HUES6 (cell line): Measurements from ENCODE around the gene EIF1AY.
"Not testable (repeated sequence)": the region's sequence is repeated elsewhere in the genome, so short reads cannot be mapped to it uniquely, and the experiment has no call there.

Experiments
- H3K27ac ChIP-seq: 2 replicates; pipeline ENCODE4 v1.7.0; 2013; ENCODE audit warnings: low read depth, mild to moderate bottlenecking, low read length, inconsistent platforms
- H3K27me3 ChIP-seq: 2 replicates; pipeline ENCODE4 v1.6.1; 2013; ENCODE audit warnings: low read length; ENCODE audit not compliant: control insufficient read depth, insufficient read depth
- H3K36me3 ChIP-seq: 2 replicates; pipeline ENCODE4 v1.6.1; 2013; ENCODE audit warnings: low read length; ENCODE audit not compliant: control insufficient read depth, insufficient read depth
- H3K4me1 ChIP-seq: 2 replicates; pipeline ENCODE4 v1.6.1; 2013; ENCODE audit warnings: low read length; ENCODE audit not compliant: control insufficient read depth, insufficient read depth
- H3K4me3 ChIP-seq: 2 replicates; pipeline ENCODE4 v1.5.1; 2013; ENCODE audit warnings: low read depth, low read length
- H3K9ac ChIP-seq: one replicate; pipeline ENCODE4 v1.6.1; 2013; ENCODE audit warnings: mild to moderate bottlenecking, low read length
- H3K9me3 ChIP-seq: 2 replicates; pipeline ENCODE4 v1.6.1; 2013; ENCODE audit warnings: low read depth, low read length; ENCODE audit not compliant: control insufficient read depth, insufficient read depth

EIF1AY gene, protein sequence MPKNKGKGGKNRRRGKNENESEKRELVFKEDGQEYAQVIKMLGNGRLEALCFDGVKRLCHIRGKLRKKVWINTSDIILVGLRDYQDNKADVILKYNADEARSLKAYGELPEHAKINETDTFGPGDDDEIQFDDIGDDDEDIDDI

GRCh38 chrY:20575531-20576121, at the start of gene EIF1AY:
EIF1AY (plus strand) TSS chrY:20575776; CDS start chrY:20575872, 96 bp downstream.
- Histone ChIP-seq H3K27me3 (no peaks in the 10 kb centered on the region), H3K9me3 (no peaks in the 10 kb centered on the region), H3K36me3 (no peaks in the 10 kb centered on the region), H3K4me1 (no peaks in the 10 kb centered on the region), H3K4me3 (no peak within 1 kb of the TSS), H3K27ac (no peak within 1 kb of the TSS), H3K9ac (no peak within 1 kb of the TSS)

DNA sequence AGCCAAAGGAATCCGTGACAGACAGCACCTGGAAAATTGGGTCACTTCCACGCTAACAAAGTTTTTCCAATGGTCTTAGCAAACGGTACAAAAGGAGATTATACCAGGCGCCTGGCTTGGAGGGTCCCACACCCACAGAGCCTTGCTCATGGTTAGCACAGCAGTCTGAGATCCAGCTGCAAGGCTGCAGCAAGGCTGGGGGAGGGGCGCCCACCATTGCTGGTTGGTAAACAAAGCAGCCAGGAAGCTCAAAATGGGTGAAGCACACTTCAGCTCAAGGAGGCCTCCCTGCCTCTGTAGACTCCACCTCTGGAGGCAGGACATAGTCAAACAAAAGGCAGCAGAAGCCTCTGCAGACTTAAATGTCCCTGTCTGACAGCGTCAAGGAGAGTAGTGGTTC, 47.1 kb upstream of the EIF1AY start:
- H3K36me3 ChIP-seq = no peaks in the 10 kb centered on the region
- no peaks in the 10 kb centered on the region for H3K4me1 ChIP-seq
- H3K9ac ChIP-seq = no peak overlapping the region
- H3K27ac ChIP-seq = no peak overlapping the region
- H3K4me3 ChIP-seq = no peak overlapping the region
- no peaks in the 10 kb centered on the region for H3K27me3 ChIP-seq
- no peaks in the 10 kb centered on the region for H3K9me3 ChIP-seq

DNA sequence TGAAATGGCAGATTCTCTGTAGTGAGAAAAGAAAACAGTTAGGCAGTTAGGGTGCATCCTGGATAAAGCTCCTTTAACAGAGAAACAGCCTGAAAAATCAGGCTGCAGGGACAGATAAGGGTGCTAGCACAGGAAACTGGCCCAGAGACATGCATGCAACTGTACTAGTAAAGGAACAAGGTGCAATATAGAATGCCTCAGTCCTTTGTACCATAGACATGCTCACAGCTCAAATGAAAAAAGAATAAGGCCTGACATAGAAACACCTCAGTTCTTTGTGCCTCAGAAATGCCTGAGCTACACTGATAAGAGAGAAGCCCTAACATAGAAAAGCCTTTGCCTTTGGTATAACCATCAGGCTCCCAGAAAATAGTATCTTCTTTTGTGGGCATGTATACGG, 37.4 kb upstream of the EIF1AY start:
- H3K27ac ChIP-seq = no peak overlapping the region
- H3K36me3 ChIP-seq = no peaks in the 10 kb centered on the region
- no peaks in the 10 kb centered on the region for H3K27me3 ChIP-seq
- H3K4me1 ChIP-seq = no peaks in the 10 kb centered on the region
- H3K9ac ChIP-seq = no peak overlapping the region
- H3K4me3 ChIP-seq = no peak overlapping the region
- H3K9me3 ChIP-seq = no peaks in the 10 kb centered on the region

DNA sequence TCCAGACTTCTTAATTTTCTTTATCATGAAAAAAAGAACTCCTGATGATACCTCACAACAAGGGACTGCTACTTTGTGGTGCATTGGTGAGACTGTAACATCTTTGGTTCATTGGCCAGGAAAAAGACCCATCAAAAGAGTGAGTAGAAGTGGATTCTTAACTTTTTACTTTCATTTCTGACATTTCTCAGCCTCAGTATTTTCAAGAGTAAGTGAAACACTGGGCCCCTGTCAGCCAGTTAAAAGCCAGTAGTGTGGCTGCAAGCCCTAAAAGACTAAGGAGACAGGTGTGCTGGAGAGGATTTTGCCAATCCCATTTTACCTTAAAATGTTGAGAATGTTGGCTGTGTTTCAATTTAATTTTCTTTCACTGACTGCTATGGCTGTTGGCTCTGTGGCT, 36.6 kb upstream of the EIF1AY start:
- Histone ChIP-seq H3K4me3 (no peak overlapping the region), H3K9ac (no peak overlapping the region), H3K36me3 (no peaks in the 10 kb centered on the region), H3K9me3 (no peaks in the 10 kb centered on the region), H3K27me3 (no peaks in the 10 kb centered on the region), H3K4me1 (no peaks in the 10 kb centered on the region), H3K27ac (no peak overlapping the region)

- Histone ChIP-seq H3K27me3 (no peaks in the 10 kb centered on the region), H3K9me3 (no peaks in the 10 kb centered on the region), H3K9ac (no peak overlapping the region), H3K4me3 (no peak overlapping the region), H3K4me1 (no peaks in the 10 kb centered on the region), H3K36me3 (no peaks in the 10 kb centered on the region), H3K27ac (no peak overlapping the region)
Observed at GRCh38 chrY:20544451-20544960, 31.1 kb upstream of the EIF1AY start.

DNA sequence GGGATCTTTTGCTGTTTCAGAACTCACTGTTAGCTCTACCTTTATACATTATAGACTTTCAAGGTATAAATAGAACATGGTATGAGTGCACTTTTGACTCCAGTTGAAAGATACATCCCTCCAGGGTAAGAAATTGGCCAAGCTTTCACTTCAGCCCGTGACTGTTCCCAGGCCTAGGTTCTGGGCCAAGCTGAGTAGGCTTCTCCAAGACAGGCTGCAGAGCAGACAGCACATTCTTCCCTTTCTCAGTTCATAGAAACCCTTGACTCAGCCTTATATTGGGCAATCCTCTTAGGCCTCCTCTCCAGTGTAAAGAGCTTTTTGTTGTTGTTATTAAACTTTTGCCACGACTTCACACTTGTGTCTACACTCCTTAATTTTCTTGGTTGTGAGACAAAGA, 29.5 kb upstream of the EIF1AY start:
- Histone ChIP-seq H3K4me3 (no peak overlapping the region), H3K27me3 (no peaks in the 10 kb centered on the region), H3K4me1 (no peaks in the 10 kb centered on the region), H3K9ac (no peak overlapping the region), H3K9me3 (no peaks in the 10 kb centered on the region), H3K36me3 (no peaks in the 10 kb centered on the region), H3K27ac (no peak overlapping the region)

- no peaks in the 10 kb centered on the region for H3K27me3 ChIP-seq
- H3K4me1 ChIP-seq = no peaks in the 10 kb centered on the region
- H3K9me3 ChIP-seq = no peaks in the 10 kb centered on the region
- H3K36me3 ChIP-seq = no peaks in the 10 kb centered on the region
- H3K4me3 ChIP-seq = no peak overlapping the region
- no peak overlapping the region for H3K27ac ChIP-seq
- no peak overlapping the region for H3K9ac ChIP-seq
Observed at GRCh38 chrY:20549289-20549688, 26.3 kb upstream of the EIF1AY start.

DNA sequence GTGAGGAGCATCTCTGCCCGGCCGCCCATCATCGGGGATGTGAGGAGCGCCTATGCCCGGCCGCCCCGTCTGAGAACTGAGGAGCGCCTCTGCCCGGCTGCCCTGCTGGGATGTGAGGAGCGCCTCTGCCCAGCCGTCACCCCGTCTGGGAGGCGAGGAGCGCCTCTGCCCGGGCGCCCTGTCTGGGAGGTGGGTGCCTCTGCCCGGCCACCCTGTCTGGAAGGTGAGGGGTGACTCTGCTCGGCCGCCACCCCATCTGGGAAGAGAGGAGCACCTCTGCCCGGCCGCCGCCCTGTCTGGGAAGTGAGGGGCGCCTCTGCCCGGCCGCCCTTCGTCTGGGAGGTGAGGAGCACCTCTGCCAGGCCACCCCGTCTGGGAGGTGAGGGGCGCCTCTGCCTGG, 23.7 kb upstream of the EIF1AY start:
- H3K9ac ChIP-seq = no peak overlapping the region
- H3K4me1 ChIP-seq = no peaks in the 10 kb centered on the region
- H3K36me3 ChIP-seq = no peaks in the 10 kb centered on the region
- H3K27me3 ChIP-seq = no peaks in the 10 kb centered on the region
- H3K4me3 ChIP-seq = no peak overlapping the region
- no peak overlapping the region for H3K27ac ChIP-seq
- no peaks in the 10 kb centered on the region for H3K9me3 ChIP-seq

GRCh38 chrY:20552764-20553323, 22.7 kb upstream of the EIF1AY start:
- H3K9me3 ChIP-seq, H3K9ac ChIP-seq, H3K27ac ChIP-seq, H3K4me3 ChIP-seq, H3K27me3 ChIP-seq, H3K36me3 ChIP-seq, H3K4me1 ChIP-seq: not testable (repeated sequence)

DNA sequence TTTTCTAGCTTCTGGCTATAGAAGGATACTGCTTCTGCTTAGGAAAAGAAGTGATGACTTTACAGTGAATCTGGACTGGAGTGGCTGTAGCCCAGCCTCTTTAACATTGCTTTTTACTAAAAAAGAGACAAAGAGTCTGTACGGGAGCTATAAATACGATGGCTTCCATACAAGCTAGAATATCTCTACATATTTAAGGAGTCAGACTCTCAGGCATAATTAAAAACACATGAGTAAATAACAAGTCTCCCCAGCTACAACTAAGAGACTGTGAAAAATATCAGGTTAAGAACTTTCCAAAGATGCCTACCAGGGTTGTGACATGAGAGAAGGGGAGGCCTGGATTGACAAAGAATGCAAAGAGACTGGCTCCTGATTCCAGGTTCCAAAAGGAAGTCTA, 19.8 kb upstream of the EIF1AY start:
- no peaks in the 10 kb centered on the region for H3K9me3 ChIP-seq
- H3K4me1 ChIP-seq = no peaks in the 10 kb centered on the region
- H3K27me3 ChIP-seq = no peaks in the 10 kb centered on the region
- H3K4me3 ChIP-seq = no peak overlapping the region
- no peak overlapping the region for H3K9ac ChIP-seq
- H3K36me3 ChIP-seq = no peaks in the 10 kb centered on the region
- no peak overlapping the region for H3K27ac ChIP-seq

DNA sequence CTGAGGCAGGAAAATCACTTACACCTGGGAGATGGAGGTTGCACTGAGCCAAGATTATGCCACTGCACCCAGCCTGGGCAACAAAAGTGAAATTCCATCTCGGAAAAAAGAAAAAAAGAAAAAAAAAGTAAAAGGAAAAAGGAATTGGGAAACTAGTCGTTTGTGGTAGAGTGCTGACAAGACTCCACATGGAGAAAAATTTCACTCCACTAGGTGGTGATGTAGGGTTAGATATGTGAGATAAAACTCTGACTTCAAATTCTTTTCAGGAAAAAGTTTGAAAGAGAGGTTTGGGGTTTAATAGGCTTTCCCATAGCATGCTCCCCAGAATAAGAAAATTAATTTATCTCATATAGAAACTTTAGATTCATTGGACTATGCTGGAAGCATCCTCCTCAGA, 16.9 kb upstream of the EIF1AY start:
- H3K9ac ChIP-seq = no peak overlapping the region
- no peak overlapping the region for H3K27ac ChIP-seq
- H3K27me3 ChIP-seq = no peaks in the 10 kb centered on the region
- no peaks in the 10 kb centered on the region for H3K36me3 ChIP-seq
- no peak overlapping the region for H3K4me3 ChIP-seq
- H3K4me1 ChIP-seq = no peaks in the 10 kb centered on the region
- H3K9me3 ChIP-seq = no peaks in the 10 kb centered on the region
